Skeletal muscle tissue (tissue), 4 donors: Measurements from ENCODE around the gene PRKAR1A. TPM values are rescaled to one million over a fixed set of nuclear protein-coding genes. Genes with fewer than 3 reads are reported as not detected.
A peak's percentile ranks its signal among the peaks of the same experiment; 100 is the strongest.
"Not testable (repeated sequence)": the region's sequence is repeated elsewhere in the genome, so short reads cannot be mapped to it uniquely, and the experiment has no call there.

Source experiments
- H3K27ac ChIP-seq: one replicate; pipeline ENCODE4 v1.7.0; 2013; ENCODE audit warnings: mild to moderate bottlenecking, low read depth, low read length, inconsistent platforms
- H3K27me3 ChIP-seq, 3 donors: one replicate each; pipeline ENCODE4 v1.7.0; 2013; ENCODE audit warnings: low read length in 3 of 3; ENCODE audit not compliant: control insufficient read depth in 3 of 3, insufficient read depth in 3 of 3
- H3K36me3 ChIP-seq, 3 donors: one replicate each; pipeline ENCODE4 v1.7.0; 2013; ENCODE audit warnings: low read length in 3 of 3; ENCODE audit not compliant: control insufficient read depth in 3 of 3, insufficient read depth in 3 of 3
- H3K4me1 ChIP-seq, 3 donors: one replicate each; pipeline ENCODE4 v1.7.0; 2013; ENCODE audit warnings: low read length in 3 of 3, mild to moderate bottlenecking in 3 of 3; ENCODE audit not compliant: control insufficient read depth in 3 of 3, insufficient read depth in 3 of 3
- H3K4me3 ChIP-seq, 3 donors: one replicate each; pipeline ENCODE4 v1.7.0; 2013; ENCODE audit warnings: low read length in 3 of 3
- H3K9ac ChIP-seq, 3 donors: one replicate each; pipeline ENCODE4 v1.7.0; 2013; ENCODE audit warnings: low read length in 3 of 3, mild to moderate bottlenecking in 3 of 3, moderate library complexity in 2 of 3, low read depth in 1 of 3
- H3K9me3 ChIP-seq, 3 donors: one replicate each; pipeline ENCODE4 v1.7.0; 2013; ENCODE audit warnings: low read length in 3 of 3; ENCODE audit not compliant: control insufficient read depth in 3 of 3
- total RNA-seq: library from RNA; depleted of rRNA; stranded (reverse); fragments of >200 nt; gene quantifications from one replicate; pipeline ENCODE4 v1.2.3, GENCODE V29; 2014
- donor health status: Osteomylitis.

The PRKAR1A gene
- total RNA-seq, 1 donor from 2014 or later = 267 TPM

DNA sequence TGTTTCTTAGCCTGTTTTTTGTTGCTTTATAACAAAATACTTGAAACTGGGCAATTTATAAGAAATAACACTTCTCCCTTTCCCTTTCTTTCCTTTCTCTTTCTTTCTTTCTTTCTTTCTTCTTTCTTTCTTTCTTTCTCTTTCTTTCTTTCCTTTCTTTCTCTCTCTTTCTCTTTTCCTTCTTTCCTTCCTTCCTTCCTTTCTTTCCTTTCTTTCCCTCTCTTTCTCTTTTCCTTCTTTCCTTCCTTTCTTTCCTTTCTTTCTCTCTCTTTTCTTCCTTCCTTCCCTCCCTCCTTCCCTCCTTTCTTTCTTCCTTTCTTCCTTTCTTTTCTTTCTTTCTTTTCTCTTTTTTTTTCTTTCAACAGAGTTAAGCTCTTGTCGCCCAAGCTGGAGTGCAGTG lies 61.1 kb downstream of the PRKAR1A start:
- no peak overlapping the region for H3K4me3 ChIP-seq
- no peaks in the 10 kb centered on the region for H3K9me3 ChIP-seq
- no peak overlapping the region for H3K27ac ChIP-seq

GRCh38 chr17:68576137-68576536 lies 63.9 kb downstream of the PRKAR1A start:
- no peak overlapping the region for H3K9ac ChIP-seq
- no peak overlapping the region for H3K27ac ChIP-seq
- H3K9me3 ChIP-seq = no peaks in the 10 kb centered on the region
- no peaks in the 10 kb centered on the region for H3K36me3 ChIP-seq
- peaks cover 8 to 20% (median 11%) of the 10 kb centered on the region in 3 donors for H3K4me1 ChIP-seq
- H3K27me3 ChIP-seq = no peaks in the 10 kb centered on the region
- H3K4me3 ChIP-seq = no peak overlapping the region

More for the DNA sequence above, 61.1 kb downstream of the PRKAR1A start:
- no peak overlapping the region for H3K9ac ChIP-seq
- H3K4me1 ChIP-seq = peaks cover 3 to 19% (median 4%) of the 10 kb centered on the region in 3 donors
- no peaks in the 10 kb centered on the region for H3K27me3 ChIP-seq
- no peaks in the 10 kb centered on the region for H3K36me3 ChIP-seq

GRCh38 chr17:68576811-68577496 lies 64.7 kb downstream of the PRKAR1A start:
- H3K27me3 ChIP-seq = no peaks in the 10 kb centered on the region
- no peak overlapping the region for H3K9ac ChIP-seq
- no peaks in the 10 kb centered on the region for H3K36me3 ChIP-seq
- H3K4me3 ChIP-seq = no peak overlapping the region
- H3K4me1 ChIP-seq = peaks cover 8 to 20% (median 11%) of the 10 kb centered on the region in 3 donors
- no peaks in the 10 kb centered on the region for H3K9me3 ChIP-seq
- no peak overlapping the region for H3K27ac ChIP-seq

DNA sequence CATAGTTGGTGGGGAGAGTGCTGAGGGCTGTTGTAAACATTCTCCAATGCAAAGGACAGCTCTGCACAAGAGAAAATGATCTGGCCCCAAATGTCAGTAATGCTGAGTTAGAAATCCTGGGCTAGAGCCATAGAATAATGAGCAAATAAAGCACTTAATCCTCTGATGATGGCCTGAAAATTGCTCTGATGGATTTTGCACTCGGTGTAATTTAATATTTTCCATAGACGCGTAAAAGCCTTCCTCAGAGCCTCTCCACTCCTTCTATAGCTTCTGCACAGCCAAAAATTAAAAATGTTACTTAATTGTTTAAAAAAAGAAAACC lies 65.2 kb downstream of the PRKAR1A start:
- no peaks in the 10 kb centered on the region for H3K9me3 ChIP-seq
- H3K9ac ChIP-seq = no peak overlapping the region
- H3K4me1 ChIP-seq = peaks cover 8 to 20% (median 11%) of the 10 kb centered on the region in 3 donors
- H3K27ac ChIP-seq = no peak overlapping the region
- no peaks in the 10 kb centered on the region for H3K36me3 ChIP-seq
- H3K4me3 ChIP-seq = no peak overlapping the region
- no peaks in the 10 kb centered on the region for H3K27me3 ChIP-seq

DNA sequence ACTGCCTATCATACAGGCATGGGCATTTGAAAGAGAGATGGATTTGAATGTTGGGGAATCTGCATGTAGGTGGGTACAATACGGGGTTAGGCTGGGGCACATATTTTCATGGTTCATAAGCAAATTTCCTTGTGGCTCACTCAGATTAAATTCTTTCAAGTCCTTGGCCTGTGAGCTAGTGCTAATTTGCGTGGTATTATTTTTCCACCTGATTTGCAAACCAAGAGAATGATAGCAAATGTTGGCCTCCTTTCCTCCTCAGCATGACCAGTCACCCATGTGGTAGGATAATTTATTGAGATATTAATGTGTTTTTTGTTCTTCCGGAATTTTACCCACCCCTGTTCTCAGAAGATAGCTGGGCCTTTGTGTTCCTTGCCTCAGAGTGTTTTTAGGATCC lies 66.0 kb downstream of the PRKAR1A start:
- no peaks in the 10 kb centered on the region for H3K27me3 ChIP-seq
- H3K9ac ChIP-seq = no peak overlapping the region
- no peak overlapping the region for H3K4me3 ChIP-seq
- no peak overlapping the region for H3K27ac ChIP-seq
- peaks cover 8 to 20% (median 11%) of the 10 kb centered on the region in 3 donors for H3K4me1 ChIP-seq
- H3K36me3 ChIP-seq = no peaks in the 10 kb centered on the region
- no peaks in the 10 kb centered on the region for H3K9me3 ChIP-seq

DNA sequence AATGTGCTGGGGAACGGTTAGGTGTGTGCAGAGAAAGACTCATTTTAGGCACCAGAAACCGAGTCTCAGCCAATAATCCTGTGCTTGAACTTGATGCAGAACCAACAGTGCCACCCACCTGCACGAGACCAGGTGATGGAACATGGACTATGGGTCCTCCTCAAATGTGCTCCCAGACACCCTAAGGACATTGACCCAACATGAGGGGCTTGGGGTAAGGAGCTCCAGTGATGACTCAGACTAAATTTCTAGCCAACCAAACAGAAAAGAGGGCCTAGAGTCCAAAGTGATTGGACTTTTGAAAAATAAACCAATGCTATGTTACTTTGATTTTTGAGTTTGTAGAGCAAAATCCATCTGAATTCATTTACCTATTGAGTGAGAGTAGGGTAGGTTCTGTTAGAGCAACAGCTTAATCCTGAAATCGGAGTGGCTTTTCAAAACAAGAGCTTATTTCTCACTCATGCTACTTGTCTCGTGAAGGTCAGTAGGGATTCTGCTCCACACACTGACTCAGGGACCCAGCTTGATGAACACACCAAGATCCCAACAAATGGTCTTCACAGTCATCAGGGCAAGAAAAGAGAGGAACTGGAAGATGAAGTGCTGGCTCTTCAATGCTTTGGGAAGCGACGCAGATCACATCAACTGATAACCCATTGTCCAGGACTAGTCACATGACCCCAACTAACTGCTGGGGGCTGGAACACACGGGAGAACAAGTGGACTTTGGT lies 67.1 kb downstream of the PRKAR1A start:
- Histone ChIP-seq H3K9me3 (no peaks in the 10 kb centered on the region), H3K27ac (peak overlapping the region; percentile 22), H3K36me3 (no peaks in the 10 kb centered on the region), H3K4me3 (no peak overlapping the region), H3K4me1 (peaks cover 8 to 22% (median 11%) of the 10 kb centered on the region in 3 donors), H3K27me3 (no peaks in the 10 kb centered on the region), H3K9ac (no peak overlapping the region)

DNA sequence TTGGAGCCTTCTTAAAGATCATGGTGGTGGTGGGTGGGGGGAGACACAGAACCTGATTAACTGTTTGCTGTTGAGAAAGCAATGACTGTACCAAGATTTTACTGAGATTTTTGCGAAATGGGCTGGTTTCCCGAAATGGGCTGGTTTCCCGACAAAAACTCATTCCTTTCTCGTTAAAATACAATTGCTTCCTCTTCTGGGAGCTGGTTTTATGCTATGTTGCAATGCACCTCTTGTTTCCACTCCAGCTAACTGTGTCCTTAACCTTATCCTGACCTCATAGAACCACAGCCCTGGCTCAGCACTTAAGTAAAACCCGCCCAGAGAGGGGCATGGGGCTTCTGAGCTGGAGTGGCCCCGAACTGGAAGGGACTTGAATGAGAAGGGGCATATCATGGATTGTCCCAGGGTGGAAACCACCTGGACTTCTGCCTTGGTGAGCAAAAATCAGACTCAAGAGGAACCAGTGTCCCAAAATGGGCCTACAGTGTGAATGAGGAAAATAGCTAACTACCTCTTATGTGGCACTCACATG lies 68.1 kb downstream of the PRKAR1A start:
- no peaks in the 10 kb centered on the region for H3K9me3 ChIP-seq
- no peaks in the 10 kb centered on the region for H3K27me3 ChIP-seq
- H3K27ac ChIP-seq = peak overlapping the region; percentile 22
- no peaks in the 10 kb centered on the region for H3K36me3 ChIP-seq
- peaks cover 8 to 26% (median 11%) of the 10 kb centered on the region in 3 donors for H3K4me1 ChIP-seq
- no peak overlapping the region for H3K9ac ChIP-seq
- no peak overlapping the region for H3K4me3 ChIP-seq

GRCh38 chr17:68581863-68582645 lies 69.8 kb downstream of the PRKAR1A start:
- Histone ChIP-seq H3K27me3 (no peaks in the 10 kb centered on the region), H3K4me3 (no peak overlapping the region), H3K27ac (no peak overlapping the region), H3K4me1 (peaks cover 4 to 21% (median 7%) of the 10 kb centered on the region in 3 donors), H3K9ac (no peak overlapping the region), H3K9me3 (no peaks in the 10 kb centered on the region), H3K36me3 (peaks cover 0 to 2% (median 0%) of the 10 kb centered on the region in 3 donors)

GRCh38 chr17:68582867-68583266 lies 70.6 kb downstream of the PRKAR1A start:
- peaks cover 4 to 15% (median 7%) of the 10 kb centered on the region in 3 donors for H3K4me1 ChIP-seq

More at GRCh38 chr17:68582867-68583266, 70.6 kb downstream of the PRKAR1A start:
- not testable (repeated sequence) for H3K9me3 ChIP-seq, H3K27me3 ChIP-seq, H3K9ac ChIP-seq, H3K4me3 ChIP-seq, H3K36me3 ChIP-seq, H3K27ac ChIP-seq
